Panc1 (cell line): ENCODE measurements around the gene MIA2. TPM values are rescaled to one million over a fixed set of nuclear protein-coding genes. Genes with fewer than 3 reads are reported as not detected.
"Not testable (repeated sequence)": the region's sequence is repeated elsewhere in the genome, so short reads cannot be mapped to it uniquely, and the experiment has no call there.

Source experiments
- ATAC-seq: fragments of 200-7000 bp; cut with Tn5 transposase; 2 replicates; pipeline ENCODE4 v1.9.1; 2020; ENCODE audit warnings: mild to moderate bottlenecking, moderate library complexity
- BruUV-seq: library from RNA; stranded (reverse); fragments of 400-500 nt; replicated peaks from 2 replicates; lab custom pipeline; 2021; lab: Mats Ljungman, UMichigan
- CTCF ChIA-PET: fragments of 300-600 bp; sonication (Branson Sonifier 250); formaldehyde crosslinking; loops from one replicate; lab custom pipeline; 2022; ENCODE audit warnings: antibody characterized with exemption; lab: Charles Lee
- POLR2A ChIA-PET: fragments of 300-600 bp; sonication (Branson Sonifier 250); formaldehyde crosslinking; loops from one replicate; lab custom pipeline; 2022; ENCODE audit warnings: antibody characterized with exemption; lab: Charles Lee
- DNase-seq: peaks from one replicate; pipeline ENCODE4 v3.0.0-alpha.2; 2010; ENCODE audit warnings: low read depth, low spot score
- H3K27ac ChIP-seq: 2 replicates; pipeline ENCODE4 v1.5.1; 2011; ENCODE audit warnings: mild to moderate bottlenecking, low read length, inconsistent platforms
- H3K27me3 ChIP-seq: fragments of 200-500 bp; sonication (Bioruptor generic); 2 replicates; pipeline ENCODE4 v1.6.0; 2014; ENCODE audit warnings: low read length, inconsistent platforms; ENCODE audit not compliant: control insufficient read depth, insufficient read depth
- H3K36me3 ChIP-seq: fragments of 200-500 bp; sonication (Bioruptor generic); 2 replicates; pipeline ENCODE4 v1.5.1; 2014; ENCODE audit warnings: inconsistent platforms, mild to moderate bottlenecking, low read length, moderate library complexity; ENCODE audit not compliant: control insufficient read depth, insufficient read depth
- H3K4me1 ChIP-seq: 2 replicates; pipeline ENCODE4 v1.5.1; 2011; ENCODE audit warnings: inconsistent platforms, mild to moderate bottlenecking, low read length, moderate library complexity; ENCODE audit not compliant: control insufficient read depth, insufficient read depth
- H3K4me3 ChIP-seq, 2 experiments: 2 replicates each; pipeline ENCODE4 v1.5.1; 2011 to 2012; ENCODE audit warnings: low read depth in 2 of 2, low read length in 2 of 2, mild to moderate bottlenecking in 2 of 2, inconsistent platforms in 1 of 2, moderate library complexity in 1 of 2
- H3K9me3 ChIP-seq: fragments of 200-500 bp; sonication (Bioruptor generic); 2 replicates; pipeline ENCODE4 v1.5.1; 2014; ENCODE audit warnings: low read depth, mild to moderate bottlenecking, inconsistent platforms, low read length, moderate library complexity; ENCODE audit not compliant: control insufficient read depth, insufficient read depth
- CTCF ChIP-seq: fragments of 450-650 bp; IDR thresholded peaks from 2 replicates; pipeline ENCODE4 v1.5.1; 2017; ENCODE audit warnings: mild to moderate bottlenecking
- POLR2AphosphoS5 ChIP-seq: IDR thresholded peaks from 2 replicates; pipeline ENCODE4 v1.6.1; 2012; ENCODE audit warnings: mild to moderate bottlenecking, low read depth, low read length, moderate library complexity
- REST ChIP-seq, 2 experiments: IDR thresholded peaks; 2 replicates each; pipeline ENCODE4 v1.6.1; 2011 to 2012; ENCODE audit warnings: low read depth in 2 of 2, control low read depth in 1 of 2, low read length in 1 of 2, mild to moderate bottlenecking in 1 of 2, moderate library complexity in 1 of 2; ENCODE audit not compliant: insufficient read depth in 1 of 2
- SIN3A ChIP-seq: IDR thresholded peaks from 2 replicates; pipeline ENCODE4 v1.6.1; 2012; ENCODE audit warnings: low read depth, mild to moderate bottlenecking, low read length, moderate library complexity, borderline replicate concordance; ENCODE audit not compliant: insufficient read depth
- TCF7L2 ChIP-seq: IDR thresholded peaks from 2 replicates; pipeline ENCODE4 v1.6.1; 2011; ENCODE audit warnings: mild to moderate bottlenecking, low read depth, low read length, inconsistent platforms
- in situ Hi-C: cut with HindIII; loops from 2 replicates; pipeline ENCODE4 v1.10.0; 2016; ENCODE audit warnings: low sequenced_read_pairs, low pct_unique_long_range_greater_than_20kb
- intact Hi-C: fragments of 100-400 bp; cut with micrococcal nuclease; formaldehyde crosslinking; loops from one replicate; pipeline ENCODE4 v1.10.0; 2022; ENCODE audit not compliant: unreplicated experiment
- total RNA-seq: library from RNA; stranded (reverse); gene quantifications from one replicate; pipeline ENCODE4 v1.2.1, GENCODE V29; 2021; ENCODE audit not compliant: unreplicated experiment

MIA2 gene
- total RNA-seq, 1 experiment from 2014 or later, result 19.2 TPM

DNA sequence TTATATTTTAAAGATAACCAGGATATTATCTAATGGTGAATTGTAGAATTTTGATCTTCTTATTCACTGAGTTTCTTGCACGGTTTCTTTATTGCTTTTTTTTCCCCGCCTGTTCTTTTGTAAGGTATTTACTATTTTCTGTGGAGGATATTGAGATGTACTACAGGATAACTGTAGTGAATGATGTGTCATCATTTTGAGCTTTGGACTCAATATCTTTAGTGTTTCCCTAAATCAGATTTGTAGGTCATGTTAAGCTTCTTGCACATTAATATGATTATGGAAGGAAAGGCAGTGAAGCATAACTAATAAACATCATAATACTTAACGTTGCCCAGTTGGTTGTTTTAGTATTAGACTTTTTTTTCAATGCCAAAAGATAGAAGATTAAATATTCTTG lies 117.2 kb downstream of the MIA2 start:
- no peaks in the 10 kb centered on the region for H3K27me3 ChIP-seq
- H3K36me3 ChIP-seq, result peaks cover 5% of the 10 kb centered on the region; the same call in 1 of the 2 replicates
- in situ Hi-C loops, result no loop called here
- DNase-seq (no peak), ATAC-seq (no peak)
- no peaks in the 10 kb centered on the region for H3K9me3 ChIP-seq
- BruUV-seq, result no TSS peak
- ChIA-PET CTCF (no interaction called here), POLR2A (no interaction called here)
- H3K27ac ChIP-seq, result no peak overlapping the region
- H3K4me3 ChIP-seq, result no peak overlapping the region
- no peaks in the 10 kb centered on the region for H3K4me1 ChIP-seq
- intact Hi-C loops, result no loop called here
- TF ChIP-seq POLR2AphosphoS5, result no peak
- no peak for TF ChIP-seq TCF7L2
- TF ChIP-seq SIN3A, result no peak
- no peak for TF ChIP-seq REST (IDR thresholded peaks at IDR 0.05; ENCODE audit: insufficient read depth in 1 of 2, low read depth in 2 of 2, low read length in 1 of 2)
- no peak for TF ChIP-seq CTCF

DNA sequence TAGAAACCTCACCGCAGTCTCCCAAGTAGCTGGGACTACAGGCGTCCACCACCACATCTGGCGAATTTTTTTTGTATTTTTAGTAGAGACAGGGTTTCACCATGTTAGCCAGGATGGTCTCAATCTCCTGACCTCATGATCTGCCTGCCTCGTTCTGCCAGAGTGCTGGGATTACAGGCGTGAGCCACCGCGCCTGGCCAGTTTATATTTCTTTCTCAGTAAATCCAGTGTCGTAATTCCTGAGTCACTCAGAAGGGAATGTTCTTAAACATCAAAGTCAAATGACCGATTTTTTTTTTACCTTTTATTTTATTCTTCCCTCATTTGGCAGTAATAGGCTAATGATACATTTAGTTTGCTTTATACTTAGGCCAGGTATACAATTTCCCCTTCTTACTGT lies 118.0 kb downstream of the MIA2 start:
- TF ChIP-seq CTCF, result no peak
- TF ChIP-seq TCF7L2, result no peak
- Histone ChIP-seq H3K9me3 (no peaks in the 10 kb centered on the region), H3K36me3 (peaks cover 5% of the 10 kb centered on the region; the same call in 1 of the 2 replicates), H3K4me1 (no peaks in the 10 kb centered on the region), H3K4me3 (no peak overlapping the region), H3K27ac (no peak overlapping the region), H3K27me3 (no peaks in the 10 kb centered on the region)
- in situ Hi-C loops (no loop called here), intact Hi-C loops (no loop called here)
- no peak for DNase-seq
- ChIA-PET POLR2A (interaction anchor here (0.5 kb wide), 1 partner anchor 181 kb away, joined by 6 read pairs; the partner anchor contains the start of gene TRAPPC6B), CTCF (no interaction called here)
- ATAC-seq, result no peak
- BruUV-seq, result no TSS peak

DNA sequence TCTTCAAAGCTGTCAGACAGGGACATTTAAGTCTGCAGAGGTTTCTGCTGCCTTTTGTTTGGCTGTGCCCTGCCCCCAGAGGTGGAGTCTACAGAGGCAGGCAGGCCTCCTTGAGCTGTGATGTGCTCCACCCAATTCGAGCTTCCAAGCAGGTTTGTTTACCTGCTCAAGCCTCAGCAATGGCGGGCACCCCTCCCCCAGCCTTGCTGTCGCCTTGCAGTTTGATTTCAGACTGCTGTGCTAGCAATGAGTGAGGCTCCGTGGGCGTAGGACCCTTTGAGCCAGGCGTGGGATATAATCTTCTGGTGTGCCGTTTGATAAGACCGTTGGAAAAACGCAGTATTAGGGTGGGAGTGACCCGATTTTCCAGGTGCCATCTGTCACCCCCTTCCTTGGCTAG lies 125.4 kb downstream of the MIA2 start:
- CTCF ChIA-PET, H3K4me1 ChIP-seq, H3K27me3 ChIP-seq, intact Hi-C loops, POLR2A ChIA-PET, DNase-seq, H3K4me3 ChIP-seq, H3K9me3 ChIP-seq, H3K36me3 ChIP-seq, H3K27ac ChIP-seq, in situ Hi-C loops, ATAC-seq, BruUV-seq: not testable (repeated sequence)
